HepG2 (cell line): ENCODE results near the gene MSANTD1.

Experiments
- IKZF5 ChIP-seq: IDR thresholded peaks from 2 replicates; pipeline ENCODE4 v1.6.1; 2018; ENCODE audit warnings: missing genetic modification reagents, mild to moderate bottlenecking, missing compliant biosample characterization
- ZNF331 ChIP-seq: sonication (generic); formaldehyde crosslinking; IDR thresholded peaks from 2 replicates; pipeline ENCODE4 v1.4.0; 2020; ENCODE audit warnings: missing genetic modification reagents

- no peak for TF ChIP-seq ZNF331 (CRISPR knock-in tag)
- TF ChIP-seq IKZF5 (CRISPR knock-in tag): no peak
These were observed 17.5 kb upstream of the MSANTD1 start for GRCh38 chr4:3231471-3231870.
